SH-SY5Y (cell line): ENCODE measurements around the gene RAD51B.

Experiments used
- GATA2 ChIP-seq: IDR thresholded peaks from 2 replicates; pipeline ENCODE4 v1.6.1; 2011; ENCODE audit warnings: mild to moderate bottlenecking, low read depth, low read length
- GATA3 ChIP-seq: IDR thresholded peaks from 2 replicates; pipeline ENCODE4 v1.6.1; 2011; ENCODE audit warnings: low read depth, mild to moderate bottlenecking, low read length, moderate library complexity

DNA sequence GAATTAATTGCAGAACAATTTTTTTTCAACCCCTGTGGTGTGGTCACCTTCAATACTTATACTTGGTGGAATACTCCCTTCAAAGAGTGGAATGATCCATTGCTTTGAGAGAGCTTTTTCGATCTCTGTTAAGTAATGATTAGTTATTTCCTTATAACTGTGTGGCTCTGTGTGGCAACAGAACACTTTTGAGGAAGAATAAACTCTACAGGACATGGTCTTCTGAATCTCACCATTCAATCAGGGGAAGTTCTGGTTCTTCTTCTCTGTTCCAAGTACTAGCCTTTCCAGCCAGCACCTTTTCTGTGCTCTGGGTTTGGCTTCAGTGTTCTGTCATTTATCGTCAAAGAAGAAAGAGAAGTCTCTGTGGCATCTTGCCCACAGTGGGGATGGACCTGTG lies 604.1 kb downstream of the RAD51B start:
- TF ChIP-seq GATA2 (no peak), GATA3 (no peak)
